Measurements from ENCODE around the gene POC1A. TPM values are rescaled to one million over a fixed set of nuclear protein-coding genes. Genes with fewer than 3 reads are reported as not detected.

The POC1A gene
- total RNA-seq, 1 donor from 2014 or later = 5.7 TPM

- Mint-ChIP-seq H3K27me3 (ENCODE audit: low read depth) (no peaks in the 10 kb centered on the region), H3K4me3 (ENCODE audit: unreplicated experiment) (no peak overlapping the region), H3K9me3 (ENCODE audit: low read depth) (peaks cover 2% of the 10 kb centered on the region), H3K27ac (ENCODE audit: unreplicated experiment) (no peak overlapping the region), H3K4me1 (ENCODE audit: low read depth) (peaks cover 27% of the 10 kb centered on the region), H3K36me3 (ENCODE audit: low read depth) (peaks cover 1% of the 10 kb centered on the region)
- DNase-seq (ENCODE audit: low spot score) = peak; percentile 72
- no peak for TF ChIP-seq CTCF (IDR thresholded peaks at IDR 0.05)
These were observed 58.0 kb downstream of the POC1A start for GRCh38 chr3:52095990-52096775.

- Mint-ChIP-seq H3K4me3 (ENCODE audit: unreplicated experiment) (no peak overlapping the region), H3K27me3 (ENCODE audit: low read depth) (no peaks in the 10 kb centered on the region), H3K4me1 (ENCODE audit: low read depth) (peaks cover 41% of the 10 kb centered on the region), H3K9me3 (ENCODE audit: low read depth) (no peaks in the 10 kb centered on the region), H3K27ac (ENCODE audit: unreplicated experiment) (no peak overlapping the region), H3K36me3 (ENCODE audit: low read depth) (no peaks in the 10 kb centered on the region)
- no peak for TF ChIP-seq CTCF (IDR thresholded peaks at IDR 0.05)
- peak; percentile 43 for DNase-seq (ENCODE audit: low spot score)
These were observed 59.4 kb downstream of the POC1A start for GRCh38 chr3:52094571-52095485.

- peak; percentile 60 for DNase-seq (ENCODE audit: low spot score)
- H3K9me3 Mint-ChIP-seq (ENCODE audit: low read depth) = no peaks in the 10 kb centered on the region
- H3K4me3 Mint-ChIP-seq (ENCODE audit: unreplicated experiment) = no peak overlapping the region
- peaks cover 50% of the 10 kb centered on the region for H3K4me1 Mint-ChIP-seq (ENCODE audit: low read depth)
- H3K27me3 Mint-ChIP-seq (ENCODE audit: low read depth) = no peaks in the 10 kb centered on the region
- no peak for TF ChIP-seq CTCF (IDR thresholded peaks at IDR 0.05)
- peak overlapping the region; percentile 65 for H3K27ac Mint-ChIP-seq (ENCODE audit: unreplicated experiment)
- H3K36me3 Mint-ChIP-seq (ENCODE audit: low read depth) = no peaks in the 10 kb centered on the region
These were observed 60.3 kb downstream of the POC1A start for GRCh38 chr3:52093756-52094545.

GRCh38 chr3:52092891-52093290, 61.3 kb downstream of the POC1A start:
- no peak for TF ChIP-seq CTCF (IDR thresholded peaks at IDR 0.05)
- peak; percentile 68 for DNase-seq (ENCODE audit: low spot score)
- no peaks in the 10 kb centered on the region for H3K27me3 Mint-ChIP-seq (ENCODE audit: low read depth)
- H3K9me3 Mint-ChIP-seq (ENCODE audit: low read depth) = no peaks in the 10 kb centered on the region
- no peak overlapping the region for H3K4me3 Mint-ChIP-seq (ENCODE audit: unreplicated experiment)
- peak overlapping the region; percentile 36 for H3K27ac Mint-ChIP-seq (ENCODE audit: unreplicated experiment)
- peaks cover 57% of the 10 kb centered on the region for H3K4me1 Mint-ChIP-seq (ENCODE audit: low read depth)
- H3K36me3 Mint-ChIP-seq (ENCODE audit: low read depth) = no peaks in the 10 kb centered on the region

- no peaks in the 10 kb centered on the region for H3K36me3 Mint-ChIP-seq (ENCODE audit: low read depth)
- DNase-seq (ENCODE audit: low spot score) = peak; percentile 30
- H3K4me1 Mint-ChIP-seq (ENCODE audit: low read depth) = peaks cover 59% of the 10 kb centered on the region
- no peak for TF ChIP-seq CTCF (IDR thresholded peaks at IDR 0.05)
- H3K4me3 Mint-ChIP-seq (ENCODE audit: unreplicated experiment) = no peak overlapping the region
- no peaks in the 10 kb centered on the region for H3K27me3 Mint-ChIP-seq (ENCODE audit: low read depth)
- no peaks in the 10 kb centered on the region for H3K9me3 Mint-ChIP-seq (ENCODE audit: low read depth)
- H3K27ac Mint-ChIP-seq (ENCODE audit: unreplicated experiment) = no peak overlapping the region
These were observed 62.0 kb downstream of the POC1A start for GRCh38 chr3:52092271-52092660.

Measured in chondrocyte (in vitro differentiated cells).